ENCODE results near the gene METTL22. TPM values are rescaled to one million over a fixed set of nuclear protein-coding genes. Genes with fewer than 3 reads are reported as not detected.
A peak's percentile ranks its signal among the peaks of the same experiment; 100 is the strongest.

Gene METTL22
- total and polyA plus RNA-seq, 2 experiments from 2014 or later, result 46.0 to 63.5 TPM

DNA sequence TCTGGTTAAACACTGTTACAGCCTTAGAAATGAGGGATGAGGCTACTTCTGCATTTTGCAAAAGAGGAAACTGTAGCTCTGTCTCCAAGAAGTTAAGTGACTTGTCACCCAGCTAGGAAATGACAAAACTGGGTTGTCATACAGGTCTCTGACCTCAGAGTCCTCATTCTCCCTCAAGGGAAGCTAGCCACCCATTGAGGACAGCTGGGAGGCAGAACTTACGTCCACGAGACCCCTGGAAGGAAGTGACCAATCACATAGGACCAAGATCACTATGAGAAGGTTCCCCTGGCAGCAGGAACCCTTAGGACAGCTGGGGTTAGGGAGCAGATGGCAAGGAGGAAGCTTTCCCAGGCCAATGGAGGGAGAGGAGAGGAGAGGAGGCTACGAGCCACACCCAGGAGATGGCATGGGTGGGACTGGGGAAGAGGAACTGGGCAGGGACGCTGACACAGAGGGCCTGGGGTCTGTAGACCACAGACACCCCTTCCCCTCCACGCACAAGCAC, 11.2 kb downstream of the METTL22 start:
- Histone ChIP-seq H3K27me3 (no peaks in the 10 kb centered on the region), H3K36me3 (peaks cover 72% of the 10 kb centered on the region), H3K9me3 (ENCODE audit: low read depth) (no peaks in the 10 kb centered on the region), H3K4me1 (ENCODE audit: low read depth) (no peaks in the 10 kb centered on the region), H3K27ac (no peak overlapping the region), H3K4me3 (no peak overlapping the region)
- TF ChIP-seq, protein P1, sequence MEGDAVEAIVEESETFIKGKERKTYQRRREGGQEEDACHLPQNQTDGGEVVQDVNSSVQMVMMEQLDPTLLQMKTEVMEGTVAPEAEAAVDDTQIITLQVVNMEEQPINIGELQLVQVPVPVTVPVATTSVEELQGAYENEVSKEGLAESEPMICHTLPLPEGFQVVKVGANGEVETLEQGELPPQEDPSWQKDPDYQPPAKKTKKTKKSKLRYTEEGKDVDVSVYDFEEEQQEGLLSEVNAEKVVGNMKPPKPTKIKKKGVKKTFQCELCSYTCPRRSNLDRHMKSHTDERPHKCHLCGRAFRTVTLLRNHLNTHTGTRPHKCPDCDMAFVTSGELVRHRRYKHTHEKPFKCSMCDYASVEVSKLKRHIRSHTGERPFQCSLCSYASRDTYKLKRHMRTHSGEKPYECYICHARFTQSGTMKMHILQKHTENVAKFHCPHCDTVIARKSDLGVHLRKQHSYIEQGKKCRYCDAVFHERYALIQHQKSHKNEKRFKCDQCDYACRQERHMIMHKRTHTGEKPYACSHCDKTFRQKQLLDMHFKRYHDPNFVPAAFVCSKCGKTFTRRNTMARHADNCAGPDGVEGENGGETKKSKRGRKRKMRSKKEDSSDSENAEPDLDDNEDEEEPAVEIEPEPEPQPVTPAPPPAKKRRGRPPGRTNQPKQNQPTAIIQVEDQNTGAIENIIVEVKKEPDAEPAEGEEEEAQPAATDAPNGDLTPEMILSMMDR (IDR thresholded peaks at IDR 0.05; ENCODE audit: low read depth, low read length), result no peak
- no peak for DNase-seq (ENCODE audit: low read depth in 1 of 2, low spot score in 1 of 2)

DNA sequence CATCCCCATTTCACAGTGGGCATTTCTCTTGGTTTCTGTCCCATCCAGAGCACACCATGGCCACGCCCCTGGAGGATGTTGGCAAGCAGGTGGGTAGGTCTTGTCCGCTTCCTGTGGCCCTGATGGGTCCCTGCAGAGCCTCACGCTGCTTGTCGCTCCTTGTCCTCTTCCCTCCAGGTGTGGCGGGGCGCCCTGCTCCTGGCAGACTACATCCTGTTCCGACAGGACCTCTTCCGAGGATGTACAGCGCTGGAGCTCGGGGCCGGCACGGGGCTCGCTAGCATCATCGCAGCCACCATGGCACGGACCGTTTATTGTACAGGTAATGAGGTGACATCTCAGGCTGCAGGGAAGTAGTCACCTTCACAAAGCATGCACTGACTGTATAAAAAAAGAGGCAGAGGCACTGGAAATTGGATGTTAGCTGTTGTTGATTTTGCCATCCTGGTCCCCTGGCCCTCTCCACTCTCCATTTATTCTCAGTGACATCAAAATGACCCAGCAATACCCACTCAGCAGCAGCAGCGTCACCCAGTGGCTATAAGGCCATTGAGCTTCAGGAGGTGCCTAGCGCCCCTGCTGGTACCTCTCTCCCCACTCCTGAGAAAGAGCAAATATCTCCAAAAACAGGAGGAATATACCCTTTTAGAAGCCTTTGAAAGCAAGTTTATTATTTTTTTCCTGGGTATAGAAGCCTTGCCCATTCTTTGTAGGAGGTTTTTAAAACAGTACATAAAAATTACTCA, 13.7 kb downstream of the METTL22 start:
- Histone ChIP-seq H3K27ac (no peak overlapping the region), H3K9me3 (ENCODE audit: low read depth) (no peaks in the 10 kb centered on the region), H3K36me3 (peaks cover 54% of the 10 kb centered on the region), H3K27me3 (no peaks in the 10 kb centered on the region), H3K4me1 (ENCODE audit: low read depth) (no peaks in the 10 kb centered on the region), H3K4me3 (no peak overlapping the region)
- TF ChIP-seq, protein P1 (IDR thresholded peaks at IDR 0.05; ENCODE audit: low read depth, low read length), result peak; percentile 80
- DNase-seq (ENCODE audit: low read depth in 1 of 2, low spot score in 1 of 2), result peak; percentile 46 to 48

DNA sequence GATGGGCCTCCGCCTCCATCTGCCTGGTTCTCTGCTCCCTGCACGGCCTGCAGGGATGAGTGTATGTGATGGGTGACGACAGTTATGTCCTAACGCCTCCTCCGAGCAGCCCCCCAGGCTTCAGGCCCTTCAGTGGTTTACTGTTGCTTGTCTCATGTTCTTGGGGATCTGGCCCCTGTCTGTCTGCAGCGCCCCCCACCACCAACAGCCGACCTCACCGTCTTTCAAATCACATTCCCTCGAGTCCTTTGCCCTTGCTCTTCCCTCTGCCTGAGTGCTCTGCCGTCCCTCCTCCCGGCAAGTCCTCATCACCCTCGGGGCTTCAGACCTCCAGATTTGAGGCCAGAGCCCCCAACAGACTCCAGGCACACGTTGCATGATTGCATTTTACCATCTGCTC, 18.2 kb downstream of the METTL22 start:
- Histone ChIP-seq H3K4me3 (no peak overlapping the region), H3K27ac (no peak overlapping the region), H3K4me1 (ENCODE audit: low read depth) (no peaks in the 10 kb centered on the region), H3K36me3 (peaks cover 54% of the 10 kb centered on the region), H3K27me3 (no peaks in the 10 kb centered on the region), H3K9me3 (ENCODE audit: low read depth) (no peaks in the 10 kb centered on the region)
- no peak for DNase-seq (ENCODE audit: low read depth in 1 of 2, low spot score in 1 of 2)
- TF ChIP-seq, protein P1 (IDR thresholded peaks at IDR 0.05; ENCODE audit: low read depth, low read length), result no peak

DNA sequence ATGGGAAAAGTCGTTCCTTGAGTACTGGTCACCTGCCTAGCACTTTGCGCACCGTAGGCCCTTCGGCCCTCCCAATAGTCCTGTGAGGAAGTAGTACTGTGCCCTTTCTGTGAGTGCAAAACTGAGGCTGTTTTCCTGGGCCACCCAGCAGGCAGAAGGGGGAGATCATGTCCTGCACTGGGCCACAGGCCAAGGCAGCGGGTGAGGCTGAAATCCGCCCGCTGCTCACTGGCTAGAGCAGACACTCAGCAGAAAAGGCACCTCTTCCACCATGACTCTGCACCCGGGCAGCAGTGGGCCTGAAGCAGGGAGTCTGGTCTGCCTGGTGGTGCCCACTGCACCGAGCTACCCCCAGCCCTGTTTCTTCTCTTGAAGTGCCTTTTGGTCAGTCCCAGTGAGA, 20.2 kb downstream of the METTL22 start:
- no peaks in the 10 kb centered on the region for H3K4me1 ChIP-seq (ENCODE audit: low read depth)
- H3K27ac ChIP-seq, result no peak overlapping the region
- DNase-seq (ENCODE audit: low read depth in 1 of 2, low spot score in 1 of 2), result no peak
- no peak overlapping the region for H3K4me3 ChIP-seq
- peaks cover 49% of the 10 kb centered on the region for H3K36me3 ChIP-seq
- H3K9me3 ChIP-seq (ENCODE audit: low read depth), result no peaks in the 10 kb centered on the region
- no peaks in the 10 kb centered on the region for H3K27me3 ChIP-seq
- TF ChIP-seq, protein P1 (IDR thresholded peaks at IDR 0.05; ENCODE audit: low read depth, low read length), result no peak

DNA sequence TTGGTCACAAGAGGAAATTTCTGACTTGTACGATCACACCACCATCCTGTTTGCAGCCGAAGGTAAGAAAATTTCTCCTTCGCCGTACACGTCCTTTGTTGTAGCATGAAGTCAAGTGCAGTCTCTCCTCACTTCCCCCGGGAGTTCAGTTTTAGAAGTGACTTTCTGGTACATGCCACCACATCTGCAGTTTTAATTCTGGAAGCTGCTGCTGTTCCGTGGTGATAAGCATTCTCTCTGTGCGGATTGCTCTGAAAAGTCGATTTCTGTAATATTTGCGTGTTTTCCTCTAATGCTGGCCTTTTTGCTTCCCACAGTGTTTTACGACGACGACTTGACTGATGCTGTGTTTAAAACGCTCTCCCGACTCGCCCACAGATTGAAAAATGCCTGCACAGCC, 20.6 kb downstream of the METTL22 start:
- no peak for DNase-seq (ENCODE audit: low read depth in 1 of 2, low spot score in 1 of 2)
- H3K9me3 ChIP-seq (ENCODE audit: low read depth), result no peaks in the 10 kb centered on the region
- H3K4me3 ChIP-seq, result no peak overlapping the region
- TF ChIP-seq, protein P1 (IDR thresholded peaks at IDR 0.05; ENCODE audit: low read depth, low read length), result no peak
- no peak overlapping the region for H3K27ac ChIP-seq
- no peaks in the 10 kb centered on the region for H3K27me3 ChIP-seq
- H3K4me1 ChIP-seq (ENCODE audit: low read depth), result no peaks in the 10 kb centered on the region
- H3K36me3 ChIP-seq, result peaks cover 45% of the 10 kb centered on the region

Measured in cardiac muscle cell (in vitro differentiated cells and primary cell).